Measurements from ENCODE around the gene SCAND1.
A peak's percentile ranks its signal among the peaks of the same experiment; 100 is the strongest.
"Not testable (repeated sequence)": the region's sequence is repeated elsewhere in the genome, so short reads cannot be mapped to it uniquely, and the experiment has no call there.

Gene SCAND1

DNA sequence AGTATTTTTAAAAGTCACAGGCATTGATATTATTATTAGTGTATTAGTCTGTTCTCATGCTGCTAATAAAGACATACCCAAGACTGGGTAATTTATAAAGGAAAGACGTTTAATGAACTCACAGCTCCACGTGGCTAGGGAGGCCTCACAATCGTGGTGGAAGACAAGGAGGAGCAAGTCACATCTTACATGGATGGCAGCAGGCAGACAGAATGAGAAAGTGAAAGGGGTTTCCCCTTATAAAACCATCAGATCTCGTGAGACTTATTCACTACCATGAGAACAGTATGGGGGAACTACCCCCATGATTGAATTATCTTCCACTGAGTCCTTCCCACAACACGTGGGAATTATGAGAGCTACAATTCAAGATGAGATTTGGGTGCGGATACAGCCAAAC, 5.0 kb upstream of the SCAND1 start:
- DNase-seq (ENCODE audit: low read depth, low spot score) = not testable (repeated sequence)

- no peak for DNase-seq (ENCODE audit: low read depth, low spot score)
Observed at GRCh38 chr20:35956616-35957015, 2.3 kb upstream of the SCAND1 start.

DNA sequence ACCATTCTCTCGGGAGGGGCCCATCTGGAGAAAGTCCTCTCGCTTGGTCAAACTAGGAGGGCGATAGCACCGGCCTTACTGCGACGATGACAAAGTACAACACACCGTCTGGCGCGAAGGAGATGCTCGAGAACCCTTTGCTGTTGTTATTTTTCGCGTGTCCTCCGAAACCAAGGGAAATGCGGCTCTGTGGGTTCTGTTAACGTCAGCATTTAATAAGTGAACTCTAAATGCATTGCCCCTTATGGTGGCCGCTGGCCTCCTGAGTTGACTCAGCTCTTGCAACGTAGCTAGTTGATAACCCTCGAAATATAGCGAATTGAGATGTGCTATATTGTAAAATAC, 577 bp upstream of the SCAND1 start:
- DNase-seq (ENCODE audit: low read depth, low spot score) = no peak

- peak; percentile 25 for DNase-seq (ENCODE audit: low read depth, low spot score)
Observed at GRCh38 chr20:35953387-35954199, 709 bp downstream of the SCAND1 start.

DNA sequence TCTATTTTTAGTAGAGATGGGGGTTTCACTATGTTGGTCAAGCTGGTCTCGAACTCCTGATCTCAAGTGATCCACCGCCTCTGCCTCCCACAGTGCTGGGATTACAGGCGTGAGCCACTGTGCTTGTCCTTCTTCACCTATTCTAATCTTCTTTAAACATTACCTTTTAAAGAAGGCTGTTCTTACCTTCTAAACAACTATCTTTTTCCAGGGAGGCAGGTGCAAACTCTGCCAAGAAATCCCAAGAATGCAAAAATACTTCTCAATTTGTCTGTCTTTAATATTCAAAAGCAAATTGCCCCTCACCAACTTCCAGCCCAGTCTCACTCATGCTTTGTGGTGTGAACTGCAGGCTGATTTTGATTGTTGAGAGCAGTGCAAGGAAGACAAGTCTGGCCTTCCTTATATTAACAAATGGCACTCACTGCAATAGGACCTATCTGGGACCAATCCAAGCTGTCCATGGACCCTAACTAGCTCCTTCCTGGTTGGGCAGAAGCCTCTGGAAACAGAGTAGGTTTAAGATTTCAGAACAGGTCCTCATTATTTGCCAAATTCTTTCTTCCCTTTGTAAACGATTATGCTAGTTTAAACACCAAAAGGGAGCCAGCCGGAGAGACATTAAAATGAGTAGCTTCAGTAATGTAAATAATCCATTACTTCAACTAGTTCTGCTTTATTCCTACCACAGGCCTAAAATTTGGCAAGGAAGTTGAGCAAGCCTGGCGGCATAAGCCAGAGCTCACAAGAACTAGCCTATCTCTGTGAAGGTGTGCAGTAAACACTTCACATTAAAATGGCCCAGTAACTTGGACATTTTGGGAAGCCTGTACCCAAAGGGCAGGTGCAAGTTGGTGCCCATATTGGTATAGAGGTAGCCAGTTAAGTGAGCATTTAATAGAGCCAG, 1.6 kb downstream of the SCAND1 start:
- DNase-seq (ENCODE audit: low read depth, low spot score) = no peak

DNA sequence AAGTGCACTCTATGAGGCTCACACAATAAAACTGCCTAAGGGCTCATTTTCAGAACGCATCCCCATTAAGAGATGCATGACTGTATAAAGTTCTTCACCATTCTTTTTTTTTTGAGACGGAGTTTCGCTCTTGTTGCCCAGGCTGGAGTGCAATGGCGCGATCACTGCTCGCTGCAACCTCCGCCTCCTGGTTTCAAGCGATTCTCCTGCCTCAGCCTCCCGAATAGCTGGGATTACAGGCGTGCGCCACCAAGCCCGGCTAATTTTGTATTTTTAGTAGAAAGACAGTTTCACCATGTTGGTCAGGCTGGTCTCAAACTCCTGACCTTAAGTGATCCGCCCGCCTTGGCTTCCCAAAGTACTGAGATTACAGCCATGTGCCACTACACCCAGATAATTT, 2.2 kb downstream of the SCAND1 start:
- DNase-seq (ENCODE audit: low read depth, low spot score) = not testable (repeated sequence)

DNA sequence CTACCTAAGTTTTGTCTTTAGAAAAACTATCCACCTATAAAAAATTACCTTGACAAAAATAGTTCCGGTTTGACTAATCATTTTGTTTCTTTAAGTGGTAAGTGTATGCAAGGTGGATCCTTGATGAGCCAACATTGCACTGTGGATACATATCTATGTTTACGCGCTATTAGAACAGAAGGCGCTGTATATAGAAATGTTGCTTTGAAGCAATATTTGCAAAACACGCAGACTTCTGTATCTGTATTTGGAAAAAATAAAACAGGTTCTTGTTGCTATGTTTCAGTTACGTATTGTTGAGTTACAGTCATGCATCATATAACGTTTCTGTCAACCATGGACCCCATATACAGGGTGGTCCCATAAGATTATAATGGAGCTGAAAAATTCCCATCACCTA, 4.2 kb downstream of the SCAND1 start:
- DNase-seq (ENCODE audit: low read depth, low spot score) = no peak

DNA sequence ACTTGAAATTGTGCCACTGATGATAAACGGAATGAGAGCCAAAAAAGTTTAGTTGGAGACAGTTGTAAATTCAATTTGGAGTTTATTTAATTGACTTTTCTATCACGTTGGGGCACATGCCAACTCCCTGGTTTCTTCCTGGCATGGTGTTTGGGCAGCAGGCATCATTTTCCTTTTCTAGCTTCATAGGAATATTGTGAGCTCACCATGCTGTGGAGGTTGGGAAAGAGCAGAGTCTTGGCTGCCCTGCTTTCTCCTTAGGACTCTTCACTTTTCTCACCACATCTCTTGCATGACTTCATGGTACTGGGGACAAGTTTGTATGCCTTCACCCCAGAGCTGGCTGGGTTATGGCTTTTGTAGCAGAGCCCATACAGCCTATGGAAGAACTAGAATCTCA, 6.4 kb downstream of the SCAND1 start:
- DNase-seq (ENCODE audit: low read depth, low spot score) = no peak

- DNase-seq (ENCODE audit: low read depth, low spot score) = no peak
Observed at GRCh38 chr20:35947489-35947888, 6.8 kb downstream of the SCAND1 start.

DNA sequence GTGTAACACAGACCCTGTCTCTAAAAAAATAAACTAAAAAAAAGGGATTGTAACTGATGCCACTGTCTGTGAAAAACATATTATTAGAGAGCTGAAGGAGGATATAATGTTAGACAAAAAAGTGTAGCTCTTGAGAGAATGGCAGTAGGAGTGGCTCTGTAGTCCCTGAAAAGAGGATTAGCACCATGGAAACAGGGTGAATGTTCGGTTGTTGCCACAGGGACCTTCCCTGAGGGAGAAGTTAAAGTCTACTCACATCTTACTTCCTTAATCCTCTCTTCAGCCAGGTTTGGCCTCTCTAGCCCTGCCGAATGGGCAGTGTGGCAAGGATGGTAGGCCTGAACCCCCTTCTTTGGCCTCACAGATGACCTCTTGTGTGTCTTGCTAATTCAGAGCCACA, 12.1 kb downstream of the SCAND1 start:
- DNase-seq (ENCODE audit: low read depth, low spot score) = no peak

GRCh38 chr20:35941620-35942019, 12.7 kb downstream of the SCAND1 start:
- no peak for DNase-seq (ENCODE audit: low read depth, low spot score)

DNA sequence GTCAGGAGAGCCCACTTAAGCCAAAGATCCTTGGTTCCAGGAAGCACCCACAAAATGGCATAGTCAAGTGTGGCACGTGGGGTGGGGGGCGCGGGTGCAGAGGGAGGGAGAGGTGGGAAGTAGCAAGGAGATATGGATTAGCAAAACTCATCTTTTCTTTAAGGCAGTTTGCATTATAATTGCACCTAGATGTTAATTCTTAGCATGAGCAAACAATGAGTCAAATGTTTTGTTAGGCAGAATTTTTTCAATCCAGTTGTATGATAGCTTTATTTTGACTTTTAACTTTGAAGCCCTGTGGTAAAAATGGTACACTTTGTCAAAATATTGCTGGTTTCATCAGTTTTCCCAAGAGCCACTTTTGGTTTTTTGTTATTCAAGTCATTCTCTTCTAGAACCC, 15.0 kb downstream of the SCAND1 start:
- no peak for DNase-seq (ENCODE audit: low read depth, low spot score)

DNA sequence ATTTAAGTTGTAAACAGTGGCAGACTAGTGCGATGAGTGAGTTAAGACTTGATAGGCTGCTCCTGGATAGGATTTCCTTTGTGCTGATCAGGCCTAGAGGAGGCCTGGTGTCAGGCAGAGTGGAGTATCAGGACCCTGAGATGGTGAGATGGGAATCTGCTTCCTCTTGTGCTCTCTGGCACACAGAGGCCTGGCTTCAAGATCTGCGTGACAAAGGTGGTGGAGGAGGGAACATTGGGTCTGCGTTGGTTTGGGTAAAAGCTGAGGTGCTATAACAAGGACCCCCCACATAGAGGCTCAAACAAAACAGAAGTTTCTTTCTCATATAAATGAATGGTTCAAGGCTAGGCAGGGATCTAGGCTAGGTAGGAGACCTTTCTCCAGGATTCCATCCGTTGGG, 20.3 kb downstream of the SCAND1 start:
- no peak for DNase-seq (ENCODE audit: low read depth, low spot score)

- no peak for DNase-seq (ENCODE audit: low read depth, low spot score)
Observed at GRCh38 chr20:35929301-35929700, 25.0 kb downstream of the SCAND1 start.

- no peak for DNase-seq (ENCODE audit: low read depth, low spot score)
Observed at GRCh38 chr20:35920523-35920922, 33.8 kb downstream of the SCAND1 start.

- DNase-seq (ENCODE audit: low read depth, low spot score) = no peak
Observed at GRCh38 chr20:35918021-35918420, 36.3 kb downstream of the SCAND1 start.

GRCh38 chr20:35917077-35917476, 37.2 kb downstream of the SCAND1 start:
- no peak for DNase-seq (ENCODE audit: low read depth, low spot score)

- no peak for DNase-seq (ENCODE audit: low read depth, low spot score)
Observed at GRCh38 chr20:35912881-35913280, 41.4 kb downstream of the SCAND1 start.

DNA sequence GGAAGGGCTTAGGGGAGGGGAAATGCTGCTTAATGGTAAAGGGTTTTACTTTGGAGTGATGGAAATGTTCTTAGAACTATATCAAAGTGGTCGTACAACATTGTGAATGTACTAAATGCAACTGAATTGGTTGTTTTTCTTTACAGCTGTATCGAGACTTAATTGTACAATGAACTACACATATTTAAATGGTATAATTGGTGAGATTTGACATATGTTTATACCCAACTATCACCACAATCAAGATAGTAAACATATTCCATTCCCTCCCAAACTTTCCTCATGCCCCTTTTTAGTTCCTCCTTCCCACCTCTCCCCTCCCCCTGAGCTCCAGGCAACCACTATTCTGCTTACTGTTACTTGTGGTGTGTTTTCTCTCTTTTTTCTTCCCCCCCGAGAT, 44.0 kb downstream of the SCAND1 start:
- no peak for DNase-seq (ENCODE audit: low read depth, low spot score)

DNA sequence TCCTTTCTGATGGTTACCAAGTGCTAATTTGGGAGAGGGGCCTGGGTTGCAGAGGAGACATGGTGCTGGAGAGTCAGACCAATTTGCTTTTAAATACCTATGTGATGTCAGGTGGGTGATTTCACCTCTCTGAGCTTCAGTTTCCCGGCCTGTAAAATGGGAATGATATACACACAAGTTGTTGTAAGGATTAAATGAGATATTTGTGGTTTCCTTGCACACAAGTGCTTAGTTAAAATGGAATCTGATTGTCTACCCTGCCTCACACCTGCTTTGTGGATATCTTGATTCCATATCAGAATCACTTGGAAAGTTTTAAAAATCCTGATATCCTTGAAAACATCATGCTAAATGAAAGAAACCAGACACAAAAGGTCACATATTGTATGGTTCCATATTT, 44.5 kb downstream of the SCAND1 start:
- DNase-seq (ENCODE audit: low read depth, low spot score) = no peak

GRCh38 chr20:35909176-35909575, 45.1 kb downstream of the SCAND1 start:
- DNase-seq (ENCODE audit: low read depth, low spot score) = no peak

- DNase-seq (ENCODE audit: low read depth, low spot score) = no peak
Observed at GRCh38 chr20:35908007-35908406, 46.3 kb downstream of the SCAND1 start.

Data from activated naive CD8-positive, alpha-beta T cell treated with anti-CD3 and anti-CD28 coated beads, Interleukin-2, amount 50 U/mL, for 16 hours (primary cell).